B cell (primary cell): ENCODE measurements around the gene HMGXB3. TPM values are rescaled to one million over a fixed set of nuclear protein-coding genes. Genes with fewer than 3 reads are reported as not detected.

ENCODE experiments used
- ATAC-seq: fragments of 200-7000 bp; cut with Tn5 transposase; one replicate; pipeline ENCODE4 v1.10.0; 2021; ENCODE audit warnings: low read depth, mild to moderate bottlenecking, moderate number of reproducible peaks, moderate library complexity
- CTCF ChIA-PET: fragments of 350-600 bp; sonication (Branson Sonifier 250); formaldehyde crosslinking; loops from one replicate; lab custom pipeline; 2021; ENCODE audit warnings: antibody characterized with exemption, inconsistent platforms; lab: Charles Lee
- POLR2A ChIA-PET: fragments of 350-600 bp; sonication (Branson Sonifier 250); formaldehyde crosslinking; loops from one replicate; lab custom pipeline; 2021; ENCODE audit warnings: antibody characterized with exemption; lab: Charles Lee
- DNase-seq: peaks from one replicate; pipeline ENCODE4 v3.0.0; 2013
- H2AFZ ChIP-seq: 2 replicates; pipeline ENCODE4 v1.6.1; 2012; ENCODE audit warnings: mild to moderate bottlenecking, low read depth, low read length; ENCODE audit not compliant: insufficient read depth, poor library complexity, severe bottlenecking
- H3K27ac ChIP-seq, 2 donors: 1 replicate in 1 of 2; 2 replicates in 1 of 2; pipeline ENCODE4 v1.5.1; 2012 to 2013; ENCODE audit warnings: low read length in 2 of 2, mild to moderate bottlenecking in 2 of 2, moderate library complexity in 1 of 2
- H3K27me3 ChIP-seq, 4 experiments: fragments of 200-600 bp in 1 of 4; sonication (generic) in 1 of 4; replicated peaks in 1 of 4; 1 replicate in 2 of 4; 2 replicates in 2 of 4; pipeline versions ENCODE4 v1.6.1 to v1.7.0; 2013 to 2016; ENCODE audit warnings: low read length in 3 of 4, mild to moderate bottlenecking in 2 of 4, mixed read lengths in 1 of 4, moderate library complexity in 1 of 4; ENCODE audit not compliant: insufficient read depth in 4 of 4, control insufficient read depth in 3 of 4; ENCODE audit errors: control extremely low read depth in 1 of 4
- H3K36me3 ChIP-seq, 2 experiments: replicated peaks in 1 of 2; 1 replicate in 1 of 2; 2 replicates in 1 of 2; pipeline versions ENCODE4 v1.6.1 to v1.7.1; 2013; ENCODE audit warnings: low read length in 1 of 2; ENCODE audit not compliant: insufficient read depth in 2 of 2, control insufficient read depth in 1 of 2; ENCODE audit errors: control extremely low read depth in 1 of 2, extremely low read depth in 1 of 2
- H3K4me1 ChIP-seq, 2 donors: fragments of 200-600 bp in 1 of 2; sonication (generic) in 1 of 2; 1 replicate in 1 of 2; 2 replicates in 1 of 2; pipeline versions ENCODE4 v1.5.1 to v1.6.1; 2013 to 2017; ENCODE audit warnings: low read length in 2 of 2; ENCODE audit not compliant: control insufficient read depth in 2 of 2, insufficient read depth in 2 of 2
- H3K4me2 ChIP-seq: replicated peaks from 2 replicates; pipeline ENCODE3; 2012; ENCODE audit warnings: mild to moderate bottlenecking, low read depth, low read length; ENCODE audit not compliant: poor library complexity, severe bottlenecking
- H3K4me3 ChIP-seq, 5 experiments: fragments of 200-600 bp in 1 of 5; sonication (generic) in 1 of 5; 1 replicate in 3 of 5; 2 replicates in 2 of 5; pipeline versions ENCODE4 v1.5.1 to v1.7.0; 2011 to 2016; ENCODE audit warnings: low read length in 4 of 5, mild to moderate bottlenecking in 4 of 5, low read depth in 2 of 5, control low read depth in 1 of 5, moderate library complexity in 1 of 5; ENCODE audit not compliant: insufficient read depth in 1 of 5; ENCODE audit errors: control extremely low read depth in 1 of 5, extremely low read depth in 1 of 5
- H3K79me2 ChIP-seq: fragments of 200-600 bp; sonication (generic); one replicate; pipeline ENCODE4 v1.6.0; 2016; ENCODE audit warnings: low read length; ENCODE audit not compliant: control insufficient read depth, insufficient read depth
- H3K9ac ChIP-seq: fragments of 200-600 bp; sonication (generic); 2 replicates; pipeline ENCODE4 v1.6.1; 2017; ENCODE audit warnings: mild to moderate bottlenecking, low read length, moderate library complexity
- H3K9me3 ChIP-seq, 3 donors: one replicate each; pipeline versions ENCODE4 v1.6.1 to v1.7.1; 2013; ENCODE audit warnings: low read length in 2 of 3; ENCODE audit not compliant: control insufficient read depth in 2 of 3, insufficient read depth in 1 of 3; ENCODE audit errors: control extremely low read depth in 1 of 3
- H4K20me1 ChIP-seq: 2 replicates; pipeline ENCODE4 v1.6.0; 2012; ENCODE audit warnings: mild to moderate bottlenecking, low read length; ENCODE audit not compliant: insufficient read depth, control insufficient read depth, poor library complexity, severe bottlenecking
- H3K27ac Mint-ChIP-seq: one replicate; pipeline ENCODE4 v1.8.0; 2021; ENCODE audit warnings: mixed read lengths
- H3K27me3 Mint-ChIP-seq: one replicate; pipeline ENCODE4 v1.8.0; 2021; ENCODE audit warnings: mixed read lengths
- H3K4me1 Mint-ChIP-seq: one replicate; pipeline ENCODE4 v1.8.0; 2021; ENCODE audit warnings: mixed read lengths
- H3K4me3 Mint-ChIP-seq: one replicate; pipeline ENCODE4 v1.8.0; 2021; ENCODE audit warnings: mixed read lengths
- H3K9me3 Mint-ChIP-seq: one replicate; pipeline ENCODE4 v1.8.0; 2022; ENCODE audit warnings: mixed read lengths; ENCODE audit not compliant: insufficient read depth
- CTCF ChIP-seq: fragments of 200-600 bp; IDR thresholded peaks from one replicate; pipeline ENCODE4 v1.8.0; 2022; ENCODE audit warnings: antibody characterized with exemption, mild to moderate bottlenecking
- EZH2 ChIP-seq: IDR thresholded peaks from 2 replicates; pipeline ENCODE4 v1.6.1; 2012; ENCODE audit warnings: borderline replicate concordance, low read depth, mild to moderate bottlenecking, moderate library complexity, low read length; ENCODE audit not compliant: insufficient read depth, poor library complexity, severe bottlenecking
- WGBS: methylation state at CpG from one replicate; pipeline ENCODE4 v1.1.5; 2013; ENCODE audit warnings: missing lambda C conversion rate; ENCODE audit not compliant: insufficient coverage; 5-methylcytosine and 5-hydroxymethylcytosine counted together
- intact Hi-C: fragments of 100-400 bp; cut with micrococcal nuclease; formaldehyde crosslinking; loops from one replicate; pipeline ENCODE4 v1.10.0; 2022
- polyA plus RNA-seq: library from polyadenylated mRNA; depleted of rRNA; stranded (reverse); fragments of >200 nt; gene quantifications from 2 replicates; pipeline ENCODE4 v1.2.3, GENCODE V29; 2012
- small RNA-seq: library from RNA; depleted of rRNA; stranded (forward); fragments of <200 nt; gene quantifications from one replicate; pipeline ENCODE3, GENCODE V24; 2012; ENCODE audit warnings: low replicate concordance, low read depth; ENCODE audit not compliant: insufficient read length
- total RNA-seq, 2 donors: library from RNA; stranded (reverse); fragments of 120-200 nt in 1 of 2; gene quantifications; 1 replicate in 1 of 2; 2 replicates in 1 of 2; pipeline versions ENCODE4 v1.2.3 to v1.2.4, GENCODE V29; 2013 to 2022

The HMGXB3 gene
- total and polyA plus RNA-seq, 2 donors (not counting 1 experiment from before 2014, with no cell fraction given) = 28.5 to 35.7 TPM

- H3K27me3 ChIP-seq = no peaks in the 10 kb centered on the region
- ChIA-PET POLR2A (no interaction called here), CTCF (no interaction called here)
- no peak overlapping the region for H3K27ac ChIP-seq
- DNase-seq = no peak
- TF ChIP-seq CTCF (no peak), EZH2 (no peak)
- H3K9me3 Mint-ChIP-seq = no peaks in the 10 kb centered on the region
- no peak overlapping the region for H3K4me3 Mint-ChIP-seq
- no peaks in the 10 kb centered on the region for H3K27me3 Mint-ChIP-seq
- H3K79me2 ChIP-seq = no peaks in the 10 kb centered on the region
- WGBS = 100% methylated on average over 4 of the region's 6 CpGs
- H2AFZ ChIP-seq = no peak overlapping the region
- H3K36me3 ChIP-seq = no peaks in the 10 kb centered on the region
- no peaks in the 10 kb centered on the region for H3K9me3 ChIP-seq
- no peak overlapping the region for H3K4me2 ChIP-seq
- no peak for ATAC-seq
- no peaks in the 10 kb centered on the region for H4K20me1 ChIP-seq
- H3K9ac ChIP-seq = no peak overlapping the region
- H3K27ac Mint-ChIP-seq = no peak overlapping the region
- H3K4me1 ChIP-seq = peaks cover 0 to 6% of the 10 kb centered on the region in 2 donors
- no peak overlapping the region for H3K4me3 ChIP-seq
- peaks cover 8% of the 10 kb centered on the region for H3K4me1 Mint-ChIP-seq
- intact Hi-C loops = no loop called here
Observed at GRCh38 chr5:150101023-150101422, 100.5 kb downstream of the HMGXB3 start.

Small RNA genes lying within 50 kb of the gene (small RNA-seq; reads per million reads assigned to genes)
- not detected for gene RF00019

Other genes starting within 250 kb of the HMGXB3 start
- not detected in 2 replicates for gene PDE6A, start 55.9 kb upstream of the HMGXB3 start, total RNA-seq
- gene PDE6A, start 55.9 kb upstream of the HMGXB3 start, polyA plus RNA-seq = not detected in 2 replicates
- gene SLC26A2, start 40.0 kb upstream of the HMGXB3 start, total RNA-seq = 13.2 and 13.5 TPM in 2 replicates
- 2.1 and 2.6 TPM in 2 replicates for gene SLC26A2, start 40.0 kb upstream of the HMGXB3 start, polyA plus RNA-seq
- gene TIGD6, start 85 bp upstream of the HMGXB3 start, total RNA-seq = 5.4 and 5.9 TPM in 2 replicates
- 2.1 and 2.3 TPM in 2 replicates for gene TIGD6, start 85 bp upstream of the HMGXB3 start, polyA plus RNA-seq
- gene CSF1R, start 85.8 kb downstream of the HMGXB3 start, total RNA-seq = 1.5 and 1.6 TPM in 2 replicates
- 1.9 and 2.5 TPM in 2 replicates for gene CSF1R, start 85.8 kb downstream of the HMGXB3 start, polyA plus RNA-seq
- 3.4 and 3.6 TPM in 2 replicates for gene PDGFRB, start 155.1 kb downstream of the HMGXB3 start, total RNA-seq
- gene PDGFRB, start 155.1 kb downstream of the HMGXB3 start, polyA plus RNA-seq = 0.42 and 0.72 TPM in 2 replicates
- gene CDX1, start 166.0 kb downstream of the HMGXB3 start, total RNA-seq = not detected in 2 replicates
- gene CDX1, start 166.0 kb downstream of the HMGXB3 start, polyA plus RNA-seq = not detected in 2 replicates
- gene SLC6A7, start 189.3 kb downstream of the HMGXB3 start, total RNA-seq = not detected in 2 replicates
- gene SLC6A7, start 189.3 kb downstream of the HMGXB3 start, polyA plus RNA-seq = not detected in 2 replicates